NCI-H1930 (cell line): ENCODE data around the gene CNNM1.

ENCODE experiments used
- DNase-seq, 2 experiments: peaks; one replicate each; lab custom pipeline; 2025; lab: John Stamatoyannopoulos, UW

CNNM1 gene

DNA sequence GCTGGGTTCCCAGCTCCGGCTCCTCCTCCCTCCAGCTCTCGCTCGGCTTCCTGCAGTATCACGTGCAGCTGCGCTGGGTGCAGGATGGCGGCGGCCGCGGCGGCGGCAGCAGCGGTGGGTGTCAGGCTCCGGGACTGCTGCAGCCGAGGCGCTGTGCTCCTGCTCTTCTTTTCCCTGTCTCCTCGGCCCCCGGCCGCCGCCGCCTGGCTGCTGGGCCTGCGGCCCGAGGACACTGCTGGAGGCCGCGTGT, at the start of gene CNNM1:
Gene CNNM1 (plus strand): TSS at position 53 of the 250 bp plus-strand sequence. CDS start 32 bp downstream, at position 85.
- DNase-seq = no peak

DNA sequence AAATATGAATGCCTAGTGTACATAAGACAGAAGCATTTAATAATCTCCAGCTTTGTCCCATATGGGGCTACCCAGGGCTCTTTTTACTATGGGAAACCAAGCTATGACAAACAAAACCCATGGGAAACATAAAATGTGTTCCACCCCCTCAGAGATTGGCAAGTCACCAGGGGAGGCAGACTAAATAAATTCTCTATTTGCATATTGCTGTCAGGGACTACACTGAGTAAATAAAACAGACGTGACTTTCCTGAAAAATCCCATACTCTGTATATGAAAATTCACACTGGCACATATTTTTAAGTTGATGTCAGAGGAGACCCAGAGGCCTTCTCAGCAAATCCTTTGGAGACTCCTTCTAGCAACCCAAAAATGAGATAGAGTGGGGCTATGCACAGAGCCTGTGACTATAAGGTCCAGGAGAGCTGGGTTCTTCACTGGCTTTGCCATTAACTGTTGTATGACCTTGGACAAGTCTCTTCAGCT, 49.5 kb upstream of the CNNM1 start:
- no peak for DNase-seq

DNA sequence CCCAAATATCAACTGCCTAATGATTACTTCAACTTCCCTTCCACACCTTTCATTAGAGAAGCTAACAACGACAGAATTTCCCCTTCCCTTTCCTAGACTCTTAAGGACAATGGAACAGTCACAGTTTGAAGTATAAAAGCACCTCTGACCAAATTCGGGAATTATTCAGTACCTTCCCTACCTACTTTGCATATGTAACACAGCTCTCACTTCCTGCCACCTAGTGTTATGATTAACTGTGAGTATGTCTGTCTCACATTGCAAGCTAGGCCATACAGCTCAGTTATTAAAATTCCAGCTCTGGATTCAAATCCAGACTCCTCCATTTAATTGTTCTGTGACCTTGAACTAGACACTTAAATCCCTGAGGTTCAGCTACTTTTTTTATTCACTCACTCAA, 48.7 kb upstream of the CNNM1 start:
- DNase-seq = no peak

DNA sequence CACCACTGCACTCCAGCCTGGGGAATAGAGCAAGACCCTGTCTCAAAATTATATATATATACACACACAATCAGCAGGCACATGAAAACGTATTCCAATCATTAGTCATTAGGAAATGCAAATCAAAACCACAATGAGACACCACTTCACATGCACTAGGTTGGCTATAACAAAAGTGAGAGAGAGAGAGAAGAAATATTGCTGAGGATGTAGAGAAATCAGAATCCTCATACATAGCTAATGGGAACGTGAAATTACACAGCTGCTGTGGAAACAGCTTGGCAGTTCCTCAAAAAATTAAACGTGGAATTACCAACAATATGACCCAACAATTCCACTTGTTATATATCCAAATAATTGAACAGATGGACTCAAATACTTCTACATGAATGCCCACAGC, 43.3 kb upstream of the CNNM1 start:
- DNase-seq = no peak

DNA sequence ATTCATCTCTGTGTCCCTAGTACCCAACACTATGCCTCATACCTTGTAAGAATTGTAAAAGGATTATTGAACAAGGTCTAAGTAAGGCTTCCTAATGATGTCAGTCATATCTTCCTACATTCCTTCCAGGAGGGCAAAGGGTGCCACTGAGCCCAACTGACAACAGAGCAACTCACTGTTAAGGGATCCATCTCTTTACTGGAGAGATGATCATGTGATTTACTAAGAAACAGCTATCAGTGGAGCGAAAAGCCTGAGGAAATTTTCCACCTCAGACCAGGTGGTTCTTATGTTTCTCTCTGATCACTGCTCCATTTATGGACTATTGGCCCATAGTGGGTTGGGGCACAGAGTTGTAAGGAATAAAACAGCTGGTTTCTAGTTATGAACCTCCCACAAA, 38.9 kb upstream of the CNNM1 start:
- DNase-seq = no peak

DNA sequence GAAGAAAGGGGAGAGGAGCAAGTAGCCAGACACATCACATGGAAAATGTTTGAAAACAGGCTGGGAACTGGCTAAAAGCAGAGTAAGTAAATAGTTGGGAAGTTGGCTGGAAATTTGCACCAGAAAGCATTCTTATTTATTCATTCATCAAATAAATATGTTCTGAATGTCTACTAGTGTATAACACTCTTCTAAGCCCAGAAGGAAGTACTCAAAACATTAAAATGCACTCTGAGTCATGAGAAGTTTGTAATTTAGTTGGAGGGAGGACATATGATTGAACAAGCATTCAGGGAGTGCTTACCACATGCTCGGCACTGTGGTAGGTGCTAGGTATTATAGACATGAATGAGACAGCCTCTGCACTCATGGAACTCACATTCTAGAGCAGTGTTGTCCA, 37.0 kb upstream of the CNNM1 start:
- no peak for DNase-seq

DNA sequence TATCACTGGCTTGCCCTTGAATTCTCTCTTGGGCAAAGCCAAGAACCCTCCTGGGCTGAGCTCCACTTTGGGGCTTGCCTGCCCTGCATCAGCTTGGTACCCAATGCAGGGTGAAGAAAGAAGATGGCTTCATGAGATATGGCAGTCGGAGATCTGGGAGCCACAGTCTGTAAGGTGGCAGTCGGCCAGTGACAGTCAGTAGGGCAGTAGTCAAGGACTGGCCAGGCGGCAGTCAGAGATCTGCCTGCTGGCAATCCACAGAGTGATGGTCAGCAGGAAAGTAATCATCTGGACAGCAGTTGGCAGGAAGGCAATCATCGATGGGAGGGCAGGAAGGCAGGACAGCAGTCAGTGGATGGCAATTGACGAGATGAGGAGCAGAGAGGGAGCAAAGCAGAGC, 32.6 kb upstream of the CNNM1 start:
- no peak for DNase-seq

DNA sequence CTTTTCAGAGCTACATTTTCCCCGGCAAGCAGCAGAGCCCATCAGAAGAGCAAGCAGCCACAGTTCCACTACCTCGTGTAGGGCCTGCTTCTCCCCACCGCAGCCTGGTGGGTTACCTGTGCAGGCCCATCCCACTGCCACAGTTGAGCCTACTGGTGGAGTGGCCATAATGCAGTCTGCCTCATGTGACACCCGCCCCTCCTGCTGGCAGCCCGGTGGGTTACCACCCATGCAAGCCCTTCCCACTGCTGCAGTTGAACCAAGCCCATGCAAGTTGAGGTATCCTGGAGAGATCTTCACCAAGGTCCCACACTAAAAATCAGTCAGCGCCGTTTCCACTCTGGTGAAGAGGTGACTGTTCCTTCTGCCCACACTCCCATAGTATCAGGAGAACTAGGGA, 32.1 kb upstream of the CNNM1 start:
- no peak for DNase-seq

DNA sequence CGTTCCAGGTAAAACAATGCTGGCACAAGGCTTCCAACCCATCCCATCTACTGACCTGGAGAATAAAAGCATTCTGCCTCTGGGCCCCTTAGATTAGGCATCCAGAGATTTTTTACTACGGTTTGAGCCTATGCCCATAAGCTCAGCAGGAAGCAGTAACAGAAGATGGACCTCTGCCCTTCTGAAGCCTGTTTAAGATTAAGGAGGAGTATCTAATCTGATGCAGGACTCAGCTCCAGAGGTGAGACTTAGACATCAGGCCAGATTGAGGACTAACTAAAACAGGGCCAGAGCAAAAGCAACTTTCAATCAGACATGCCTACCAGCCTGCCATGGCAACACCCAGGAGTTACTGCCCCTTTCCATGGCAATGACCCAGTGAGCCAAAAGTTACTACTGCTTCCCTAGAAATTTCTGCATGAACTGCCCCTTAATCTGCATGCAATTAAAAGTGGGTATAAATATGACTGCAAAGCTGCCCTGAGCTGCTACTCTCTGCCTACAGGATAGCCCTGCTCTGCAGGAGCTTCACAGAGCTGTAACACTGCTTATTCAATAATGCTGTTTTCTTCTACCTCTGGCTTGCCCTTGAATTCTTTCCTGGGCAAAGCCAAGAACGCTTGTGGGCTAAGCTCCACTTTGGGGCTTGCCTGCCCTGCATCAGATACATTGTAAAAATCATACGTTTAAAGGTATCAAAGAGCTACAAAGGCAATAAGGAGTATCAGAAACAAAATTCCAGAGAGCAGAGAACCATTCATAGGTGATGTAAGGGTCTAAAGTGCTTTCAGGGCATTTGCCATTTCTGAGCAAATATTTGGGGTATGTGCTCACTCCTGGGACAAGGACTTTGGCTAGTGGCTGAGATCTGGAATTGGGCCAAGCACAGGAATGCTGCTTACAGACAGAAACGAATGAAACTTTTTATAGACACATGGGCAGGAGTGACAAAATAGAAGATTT, 25.0 kb upstream of the CNNM1 start:
- DNase-seq = no peak

DNA sequence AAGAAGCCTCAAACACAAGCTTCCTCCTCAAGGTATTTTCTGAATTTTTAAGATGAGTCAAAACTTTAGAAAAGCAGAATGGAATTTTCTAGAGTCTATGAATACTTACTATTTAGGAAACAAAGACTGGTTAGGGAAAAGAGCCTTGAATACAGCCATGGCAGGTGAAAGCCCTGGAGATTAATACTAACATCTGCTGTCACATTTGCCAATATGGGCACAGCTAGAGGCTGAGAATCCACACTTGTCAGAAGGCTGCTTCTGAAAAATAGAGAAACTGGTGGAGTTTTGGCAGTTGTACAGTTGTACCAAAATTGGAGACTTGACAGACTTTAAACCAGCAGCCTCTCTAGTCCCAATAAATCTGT, 24.3 kb upstream of the CNNM1 start:
- no peak for DNase-seq

DNA sequence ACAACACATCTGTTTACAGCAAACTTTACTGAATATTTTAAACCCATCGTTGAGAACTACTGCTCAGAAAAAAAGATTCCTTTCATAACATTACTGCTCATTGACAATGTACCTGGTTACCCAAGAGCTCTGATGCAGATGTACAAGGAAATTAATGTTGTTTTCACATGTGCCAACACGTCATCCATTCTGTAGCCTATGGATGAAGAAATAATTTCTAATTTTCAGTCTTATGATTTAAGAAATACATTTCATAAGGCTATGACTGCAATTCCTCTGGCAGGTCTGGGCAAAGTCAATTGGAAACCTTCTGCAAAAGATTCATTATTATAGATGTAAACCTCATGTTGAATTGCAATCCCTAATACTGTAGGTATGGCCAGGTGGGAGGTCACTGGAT, 16.7 kb upstream of the CNNM1 start:
- DNase-seq = no peak

DNA sequence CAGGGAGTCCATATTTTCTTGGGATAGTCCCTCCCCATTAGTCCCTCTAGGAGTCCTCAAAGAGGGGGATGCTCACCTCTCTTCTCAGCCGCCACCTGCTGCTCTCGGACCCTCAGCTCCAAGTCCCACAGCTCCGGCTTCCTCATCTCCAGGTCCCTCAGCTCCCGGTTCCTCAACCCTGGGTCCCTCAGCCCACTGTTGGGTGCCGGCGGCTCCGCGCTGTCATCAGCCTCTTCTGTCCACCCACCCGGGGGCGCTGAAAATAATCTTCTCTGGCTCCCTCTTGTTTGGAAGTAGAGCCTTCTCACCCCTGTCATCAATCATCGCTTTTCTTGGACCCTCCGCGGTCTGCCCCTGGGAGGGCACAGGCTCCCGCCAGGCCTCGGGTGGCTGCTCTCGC, 13.3 kb upstream of the CNNM1 start:
- no peak for DNase-seq

DNA sequence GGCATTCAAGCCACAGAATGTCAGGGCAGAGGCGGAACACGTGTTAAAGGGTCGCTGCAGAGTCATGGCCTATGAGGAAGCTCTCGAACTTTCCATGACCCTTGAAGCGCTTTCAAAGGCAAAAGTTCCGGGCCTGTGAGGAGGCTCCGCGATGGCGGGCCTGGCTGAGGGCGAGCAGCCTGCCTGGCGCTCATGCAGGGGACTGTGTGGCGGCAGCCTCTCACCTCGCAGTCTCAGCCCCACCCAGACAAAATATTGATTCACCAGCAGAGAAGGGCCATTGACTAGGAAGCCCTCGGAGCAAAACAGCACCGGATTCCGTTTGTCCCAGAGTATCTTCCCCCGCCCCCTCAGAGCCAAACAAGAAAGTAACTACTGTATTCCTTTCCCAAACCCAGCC, 12.8 kb upstream of the CNNM1 start:
- no peak for DNase-seq

DNA sequence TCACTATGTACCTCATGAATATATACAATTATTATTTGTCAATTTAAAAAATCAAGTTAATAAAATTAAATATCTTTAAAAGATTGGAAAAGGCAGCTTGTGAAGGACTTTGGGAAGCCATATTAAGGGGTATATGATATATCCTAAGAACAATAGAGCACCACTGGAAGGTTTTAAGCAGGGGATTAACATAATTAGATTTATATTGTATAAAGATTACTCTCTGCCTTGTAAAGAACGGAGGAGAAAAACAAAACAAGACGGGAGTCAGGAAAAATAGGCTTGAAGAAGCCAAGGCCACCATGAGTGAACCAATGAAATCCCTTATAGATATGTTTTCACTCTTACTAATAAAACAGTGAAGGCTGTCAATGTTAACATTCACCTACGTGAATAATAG, 11.1 kb upstream of the CNNM1 start:
- no peak for DNase-seq

DNA sequence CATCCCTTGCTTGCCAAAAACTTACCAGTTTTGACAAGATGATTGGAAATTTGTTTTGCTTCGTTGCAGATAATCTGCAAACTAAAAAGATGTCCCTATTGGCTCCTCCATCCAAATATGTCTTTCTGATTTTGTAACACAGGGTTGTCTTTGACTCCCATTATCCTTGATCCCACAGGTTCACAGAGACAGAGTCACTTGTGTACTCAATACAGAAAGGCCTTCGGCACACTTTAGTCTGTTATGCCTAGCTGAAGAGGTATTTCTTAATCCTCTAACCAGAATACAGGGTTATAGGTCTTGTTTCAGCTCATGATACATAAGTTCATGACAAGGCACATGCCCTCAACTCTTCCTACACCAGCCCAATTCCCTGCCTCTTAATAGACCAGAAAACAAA, 10.7 kb upstream of the CNNM1 start:
- no peak for DNase-seq

DNA sequence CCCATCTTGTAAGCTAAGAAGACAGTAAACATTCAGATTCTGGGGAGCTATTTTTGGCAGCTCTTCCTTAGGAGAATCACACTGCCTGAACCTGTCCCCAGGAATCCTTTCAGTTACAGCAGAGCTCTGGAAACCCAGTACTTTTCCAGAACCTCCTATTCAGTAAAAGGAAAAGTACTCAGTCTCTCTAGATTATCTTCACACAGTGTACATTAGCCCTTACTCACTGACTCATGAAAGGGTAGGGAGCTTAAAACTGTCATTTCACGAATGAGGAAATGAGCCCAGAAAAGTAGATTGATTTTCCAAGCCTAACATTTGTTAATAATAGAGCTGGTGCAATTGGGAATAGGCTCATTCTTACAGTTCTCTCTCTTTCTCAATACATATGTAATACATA, 3.9 kb upstream of the CNNM1 start:
- DNase-seq = no peak

DNA sequence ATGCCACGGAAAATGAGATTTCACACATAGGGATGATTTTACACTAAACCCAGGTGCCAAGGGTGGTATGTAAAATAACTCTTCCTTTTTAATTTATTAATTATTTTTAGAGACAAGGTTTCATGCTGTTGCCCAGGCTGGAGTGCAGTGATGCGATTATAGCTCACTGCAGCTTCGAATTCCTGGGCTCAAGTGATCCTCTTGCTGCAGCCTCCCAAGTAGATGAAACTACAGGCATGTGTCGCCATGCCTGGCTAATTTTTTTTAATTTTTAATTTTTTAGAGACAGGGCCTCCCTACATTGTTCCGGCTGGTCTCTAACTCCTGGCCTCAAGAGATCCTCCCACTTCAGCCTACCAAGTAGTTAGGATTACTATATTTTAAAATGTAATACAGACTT, 2.3 kb upstream of the CNNM1 start:
- no peak for DNase-seq

DNA sequence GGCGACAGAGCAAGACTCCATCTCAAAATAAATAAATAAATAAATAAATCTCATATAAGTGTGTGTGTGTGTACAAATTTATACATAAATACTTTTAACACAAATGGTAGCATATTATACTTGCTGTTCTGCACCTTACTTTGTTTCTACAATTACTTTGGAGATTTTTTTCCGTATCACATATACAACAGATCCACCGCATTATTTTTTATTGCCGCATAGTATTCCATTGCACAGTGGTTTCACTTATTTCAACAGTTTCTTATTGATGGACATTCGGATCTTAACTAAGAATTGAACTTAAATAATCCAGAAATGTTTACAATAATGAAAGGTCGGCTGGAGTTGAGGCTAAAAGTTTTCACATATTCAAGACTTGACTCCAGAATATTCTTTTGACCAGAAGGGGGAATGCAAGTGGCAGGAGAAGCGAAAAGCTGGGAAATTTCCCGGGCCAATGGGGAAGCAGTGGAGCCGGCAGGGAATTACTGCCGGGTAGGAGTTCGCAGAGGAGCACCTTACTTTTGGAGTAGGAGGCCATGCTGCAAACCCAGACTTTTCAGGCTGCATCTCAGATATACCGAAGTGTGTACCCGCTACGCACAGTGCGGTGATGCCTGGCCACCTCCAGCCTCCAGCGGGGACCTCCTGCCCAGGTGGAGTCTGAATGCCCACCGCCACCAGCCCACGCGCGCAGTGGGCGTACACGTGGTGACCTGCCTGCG, 415 bp upstream of the CNNM1 start:
- no peak for DNase-seq

DNA sequence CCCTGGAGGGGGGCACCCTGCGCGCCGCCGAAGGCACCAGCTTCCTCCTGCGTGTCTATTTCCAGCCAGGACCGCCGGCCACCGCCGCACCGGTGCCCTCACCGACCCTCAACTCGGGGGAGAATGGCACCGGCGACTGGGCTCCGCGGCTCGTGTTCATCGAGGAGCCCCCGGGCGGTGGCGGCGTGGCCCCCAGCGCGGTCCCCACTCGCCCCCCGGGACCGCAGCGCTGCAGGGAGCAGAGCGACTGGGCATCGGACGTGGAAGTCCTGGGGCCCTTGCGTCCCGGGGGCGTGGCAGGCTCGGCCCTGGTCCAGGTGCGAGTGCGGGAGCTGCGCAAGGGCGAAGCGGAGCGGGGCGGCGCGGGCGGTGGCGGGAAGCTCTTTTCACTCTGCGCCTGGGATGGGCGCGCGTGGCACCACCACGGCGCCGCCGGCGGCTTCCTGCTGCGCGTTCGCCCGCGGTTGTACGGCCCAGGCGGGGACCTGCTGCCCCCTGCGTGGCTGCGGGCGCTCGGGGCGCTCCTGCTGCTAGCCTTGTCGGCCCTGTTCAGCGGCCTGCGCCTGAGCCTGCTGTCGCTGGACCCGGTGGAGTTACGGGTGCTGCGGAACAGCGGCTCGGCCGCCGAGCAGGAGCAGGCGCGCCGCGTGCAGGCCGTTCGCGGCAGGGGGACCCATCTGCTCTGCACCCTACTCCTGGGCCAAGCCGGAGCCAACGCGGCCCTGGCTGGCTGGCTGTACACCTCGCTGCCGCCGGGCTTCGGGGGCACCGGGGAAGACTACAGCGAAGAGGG, 594 bp downstream of the CNNM1 start:
- no peak for DNase-seq

DNA sequence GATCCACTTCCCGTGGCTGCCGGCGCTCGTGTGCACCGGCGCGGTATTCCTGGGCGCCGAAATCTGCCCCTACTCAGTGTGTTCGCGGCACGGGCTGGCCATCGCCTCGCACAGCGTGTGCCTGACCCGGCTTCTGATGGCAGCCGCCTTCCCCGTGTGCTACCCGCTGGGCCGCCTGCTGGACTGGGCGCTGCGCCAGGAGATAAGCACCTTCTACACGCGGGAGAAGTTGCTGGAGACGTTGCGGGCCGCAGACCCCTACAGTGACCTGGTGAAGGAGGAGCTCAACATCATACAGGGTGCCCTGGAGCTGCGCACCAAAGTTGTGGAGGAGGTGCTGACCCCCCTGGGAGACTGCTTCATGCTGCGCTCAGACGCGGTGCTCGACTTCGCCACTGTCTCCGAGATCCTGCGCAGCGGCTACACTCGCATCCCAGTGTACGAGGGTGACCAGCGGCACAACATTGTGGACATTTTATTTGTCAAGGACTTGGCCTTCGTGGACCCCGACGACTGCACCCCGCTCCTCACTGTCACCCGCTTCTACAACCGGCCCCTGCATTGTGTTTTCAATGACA, 1.3 kb downstream of the CNNM1 start:
- no peak for DNase-seq

DNA sequence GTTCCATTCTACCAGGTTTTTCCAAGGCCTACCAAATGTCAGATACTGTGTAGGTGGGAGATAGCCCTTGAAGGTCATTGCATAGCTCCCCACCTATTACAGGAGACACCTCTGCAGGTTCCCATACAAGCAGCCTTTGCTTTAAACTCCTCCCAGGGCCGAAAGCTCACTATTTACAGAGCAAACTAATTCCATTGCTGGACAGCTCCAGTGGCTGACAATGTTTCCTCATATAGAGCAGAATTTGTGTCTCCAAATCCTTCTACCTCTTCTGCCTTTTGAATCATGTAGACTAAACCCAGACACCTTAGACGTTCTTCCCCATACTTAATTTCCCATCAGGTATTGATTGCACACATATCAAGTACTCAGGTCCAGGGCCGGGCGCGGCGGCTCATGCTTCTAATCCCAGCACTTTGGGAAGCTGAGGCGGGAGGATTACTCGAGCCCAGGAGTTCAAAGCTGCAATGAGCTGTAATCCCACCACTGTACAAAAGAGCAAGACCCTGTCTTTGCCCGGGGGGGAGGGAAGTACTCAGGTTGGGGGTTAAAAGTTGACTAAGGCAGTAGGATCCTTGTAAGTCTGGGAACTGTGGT, 2.1 kb downstream of the CNNM1 start:
- DNase-seq = no peak

DNA sequence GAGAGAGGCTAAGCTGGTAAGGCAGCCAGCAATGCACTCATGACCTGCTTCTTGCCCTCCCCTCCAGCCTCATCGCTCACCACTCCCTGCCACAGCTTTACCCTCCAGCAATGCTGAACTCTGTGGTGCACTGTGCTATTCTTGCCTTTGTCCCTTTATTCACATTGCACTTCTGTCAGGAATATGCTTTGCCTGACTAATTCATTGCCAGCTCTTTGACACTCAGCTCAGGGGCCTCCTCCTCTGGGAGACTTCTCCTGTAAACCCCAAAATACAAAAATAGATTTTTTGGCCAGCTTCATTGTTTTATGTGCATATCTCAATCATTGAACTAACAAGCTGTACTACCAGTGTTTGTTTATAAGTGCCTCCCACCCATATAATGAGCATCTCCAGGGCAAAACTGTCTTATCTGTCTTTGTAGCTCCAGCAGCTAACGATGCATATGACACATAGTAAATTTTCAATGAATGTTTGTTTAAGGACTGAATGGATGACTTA, 8.2 kb downstream of the CNNM1 start:
- DNase-seq = no peak
